ENCODE data around the gene FAM118B.

Gene FAM118B

GRCh38 chr11:126186025-126186698 is 25.4 kb upstream of the FAM118B start:
- in situ Hi-C loops (cut with HindIII; ENCODE audit: low sequenced_read_pairs): no loop called here

GRCh38 chr11:126186708-126187529 is 24.7 kb upstream of the FAM118B start:
- in situ Hi-C loops (cut with HindIII; ENCODE audit: low sequenced_read_pairs): no loop called here

- in situ Hi-C loops (cut with HindIII; ENCODE audit: low sequenced_read_pairs): no loop called here
Measured at GRCh38 chr11:126188332-126189108, 23.1 kb upstream of the FAM118B start.

GRCh38 chr11:126189109-126189929 is 22.3 kb upstream of the FAM118B start:
- in situ Hi-C loops (cut with HindIII; ENCODE audit: low sequenced_read_pairs): no loop called here

GRCh38 chr11:126190792-126191191 is 20.8 kb upstream of the FAM118B start:
- in situ Hi-C loops (cut with HindIII; ENCODE audit: low sequenced_read_pairs): no loop called here

- in situ Hi-C loops (cut with HindIII; ENCODE audit: low sequenced_read_pairs): no loop called here
Measured at GRCh38 chr11:126191379-126192073, 20.1 kb upstream of the FAM118B start.

- in situ Hi-C loops (cut with HindIII; ENCODE audit: low sequenced_read_pairs): no loop called here
Measured at GRCh38 chr11:126192361-126192760, 19.2 kb upstream of the FAM118B start.

GRCh38 chr11:126193038-126193478 is 18.5 kb upstream of the FAM118B start:
- in situ Hi-C loops (cut with HindIII; ENCODE audit: low sequenced_read_pairs): no loop called here

- in situ Hi-C loops (cut with HindIII; ENCODE audit: low sequenced_read_pairs): no loop called here
Measured at GRCh38 chr11:126194121-126194543, 17.4 kb upstream of the FAM118B start.

- in situ Hi-C loops (cut with HindIII; ENCODE audit: low sequenced_read_pairs): no loop called here
Measured at GRCh38 chr11:126195119-126195518, 16.5 kb upstream of the FAM118B start.

GRCh38 chr11:126197277-126197939 is 14.2 kb upstream of the FAM118B start:
- in situ Hi-C loops (cut with HindIII; ENCODE audit: low sequenced_read_pairs): no loop called here

GRCh38 chr11:126198648-126199047 is 12.9 kb upstream of the FAM118B start:
- in situ Hi-C loops (cut with HindIII; ENCODE audit: low sequenced_read_pairs): no loop called here

GRCh38 chr11:126202646-126203359 is 8.8 kb upstream of the FAM118B start:
- in situ Hi-C loops (cut with HindIII; ENCODE audit: low sequenced_read_pairs): no loop called here

- in situ Hi-C loops (cut with HindIII; ENCODE audit: low sequenced_read_pairs): no loop called here
Measured at GRCh38 chr11:126205359-126205758, 6.2 kb upstream of the FAM118B start.

- in situ Hi-C loops (cut with HindIII; ENCODE audit: low sequenced_read_pairs): no loop called here
Measured at GRCh38 chr11:126207896-126208295, 3.7 kb upstream of the FAM118B start.

- in situ Hi-C loops (cut with HindIII; ENCODE audit: low sequenced_read_pairs): no loop called here
Measured at GRCh38 chr11:126210871-126211235, 729 bp upstream of the FAM118B start.

- in situ Hi-C loops (cut with HindIII; ENCODE audit: low sequenced_read_pairs): no loop called here
Measured at GRCh38 chr11:126212089-126212660, 593 bp downstream of the FAM118B start.

GRCh38 chr11:126214441-126214840 is 2.9 kb downstream of the FAM118B start:
- in situ Hi-C loops (cut with HindIII; ENCODE audit: low sequenced_read_pairs): no loop called here

GRCh38 chr11:126214841-126215240 is 3.3 kb downstream of the FAM118B start:
- in situ Hi-C loops (cut with HindIII; ENCODE audit: low sequenced_read_pairs): no loop called here

All from DLD1 (cell line).